Activated B cell treated with CpG ODN at 0.5 μM for 24 hours (primary cell): ENCODE results near the gene CAMK2G. TPM values are rescaled to one million over a fixed set of nuclear protein-coding genes. Genes with fewer than 3 reads are reported as not detected.

Experiments used
- ATAC-seq: fragments of 200-7000 bp; cut with Tn5 transposase; one replicate; pipeline ENCODE4 v1.10.0; 2021; ENCODE audit warnings: low read depth, mild to moderate bottlenecking, moderate library complexity
- CTCF ChIA-PET: fragments of 350-600 bp; sonication (Branson Sonifier 250); formaldehyde crosslinking; loops from one replicate; lab custom pipeline; 2021; ENCODE audit warnings: antibody characterized with exemption; lab: Charles Lee
- POLR2A ChIA-PET: fragments of 350-600 bp; sonication (Branson Sonifier 250); formaldehyde crosslinking; loops from one replicate; lab custom pipeline; 2021; ENCODE audit warnings: antibody characterized with exemption; lab: Charles Lee
- DNase-seq: peaks from one replicate; pipeline ENCODE4 v3.0.0; 2022
- H3K27ac Mint-ChIP-seq: one replicate; pipeline ENCODE4 v1.8.0; 2020; ENCODE audit warnings: mixed read lengths
- H3K27me3 Mint-ChIP-seq: one replicate; pipeline ENCODE4 v1.8.0; 2021; ENCODE audit warnings: mixed read lengths
- H3K36me3 Mint-ChIP-seq: one replicate; pipeline ENCODE4 v1.8.0; 2021; ENCODE audit warnings: low read depth, mixed read lengths
- H3K4me1 Mint-ChIP-seq: one replicate; pipeline ENCODE4 v1.8.0; 2021; ENCODE audit warnings: mixed read lengths
- H3K4me3 Mint-ChIP-seq: one replicate; pipeline ENCODE4 v1.8.0; 2020; ENCODE audit warnings: mild to moderate bottlenecking, mixed read lengths
- H3K9me3 Mint-ChIP-seq: one replicate; pipeline ENCODE4 v1.8.0; 2020; ENCODE audit warnings: mixed read lengths
- CTCF ChIP-seq: fragments of 200-600 bp; IDR thresholded peaks from one replicate; pipeline ENCODE4 v1.8.0; 2022; ENCODE audit warnings: antibody characterized with exemption, mild to moderate bottlenecking
- intact Hi-C: fragments of 100-400 bp; cut with micrococcal nuclease; formaldehyde crosslinking; loops from one replicate; pipeline ENCODE4 v1.15.1; 2024
- total RNA-seq: library from RNA; stranded (reverse); gene quantifications from 2 replicates; pipeline ENCODE4 v1.2.3, GENCODE V29; 2022

The CAMK2G gene
- total RNA-seq, 1 donor from 2014 or later: 19.9 TPM

- ATAC-seq (peak; percentile 60), DNase-seq (no peak)
- CTCF ChIA-PET: interaction anchor here (0.9 to 1.8 kb wide), 3 partner anchors 20 to 32 kb away, joined by 3 to 8 read pairs (median 3); no protein-coding TSS in a partner anchor
- Mint-ChIP-seq H3K27ac (peak overlapping the region; percentile 12), H3K36me3 (no peaks in the 10 kb centered on the region), H3K27me3 (peaks cover 38% of the 10 kb centered on the region), H3K9me3 (no peaks in the 10 kb centered on the region), H3K4me3 (peak overlapping the region; percentile 48), H3K4me1 (peaks cover 36% of the 10 kb centered on the region)
- POLR2A ChIA-PET: interaction anchor here (0.7 to 1.2 kb wide), 3 partner anchors 34 to 1208 kb away, joined by 3 read pairs; no protein-coding TSS in a partner anchor
- intact Hi-C loops: no loop called here
- TF ChIP-seq CTCF: no peak
Observed at GRCh38 chr10:73908853-73909539, 34.6 kb upstream of the CAMK2G start.

- no peaks in the 10 kb centered on the region for H3K9me3 Mint-ChIP-seq
- no peak for TF ChIP-seq CTCF
- H3K27me3 Mint-ChIP-seq: peaks cover 38% of the 10 kb centered on the region
- ChIA-PET CTCF (interaction anchor here (1.6 to 1.8 kb wide), 2 partner anchors 22 to 33 kb away, joined by 3 to 8 read pairs; no protein-coding TSS in a partner anchor), POLR2A (interaction anchor here (0.7 kb wide), 2 partner anchors 128 to 150 kb away, joined by 3 to 7 read pairs; no protein-coding TSS in a partner anchor)
- H3K36me3 Mint-ChIP-seq: no peaks in the 10 kb centered on the region
- peaks cover 36% of the 10 kb centered on the region for H3K4me1 Mint-ChIP-seq
- intact Hi-C loops: no loop called here
- H3K27ac Mint-ChIP-seq: no peak overlapping the region
- ATAC-seq (no peak), DNase-seq (no peak)
- no peak overlapping the region for H3K4me3 Mint-ChIP-seq
Observed at GRCh38 chr10:73907841-73908517, 33.6 kb upstream of the CAMK2G start.

- no peak for TF ChIP-seq CTCF
- ATAC-seq: no peak
- H3K36me3 Mint-ChIP-seq: no peaks in the 10 kb centered on the region
- DNase-seq: no peak
- intact Hi-C loops: no loop called here
- no peak overlapping the region for H3K27ac Mint-ChIP-seq
- H3K4me3 Mint-ChIP-seq: no peak overlapping the region
- ChIA-PET CTCF (interaction anchor here (0.7 kb wide), 1 partner anchor 28 kb away, joined by 3 read pairs; no protein-coding TSS in a partner anchor), POLR2A (no interaction called here)
- no peaks in the 10 kb centered on the region for H3K9me3 Mint-ChIP-seq
- H3K27me3 Mint-ChIP-seq: peaks cover 33% of the 10 kb centered on the region
- peaks cover 33% of the 10 kb centered on the region for H3K4me1 Mint-ChIP-seq
Observed at GRCh38 chr10:73906524-73907447, 32.4 kb upstream of the CAMK2G start.

DNA sequence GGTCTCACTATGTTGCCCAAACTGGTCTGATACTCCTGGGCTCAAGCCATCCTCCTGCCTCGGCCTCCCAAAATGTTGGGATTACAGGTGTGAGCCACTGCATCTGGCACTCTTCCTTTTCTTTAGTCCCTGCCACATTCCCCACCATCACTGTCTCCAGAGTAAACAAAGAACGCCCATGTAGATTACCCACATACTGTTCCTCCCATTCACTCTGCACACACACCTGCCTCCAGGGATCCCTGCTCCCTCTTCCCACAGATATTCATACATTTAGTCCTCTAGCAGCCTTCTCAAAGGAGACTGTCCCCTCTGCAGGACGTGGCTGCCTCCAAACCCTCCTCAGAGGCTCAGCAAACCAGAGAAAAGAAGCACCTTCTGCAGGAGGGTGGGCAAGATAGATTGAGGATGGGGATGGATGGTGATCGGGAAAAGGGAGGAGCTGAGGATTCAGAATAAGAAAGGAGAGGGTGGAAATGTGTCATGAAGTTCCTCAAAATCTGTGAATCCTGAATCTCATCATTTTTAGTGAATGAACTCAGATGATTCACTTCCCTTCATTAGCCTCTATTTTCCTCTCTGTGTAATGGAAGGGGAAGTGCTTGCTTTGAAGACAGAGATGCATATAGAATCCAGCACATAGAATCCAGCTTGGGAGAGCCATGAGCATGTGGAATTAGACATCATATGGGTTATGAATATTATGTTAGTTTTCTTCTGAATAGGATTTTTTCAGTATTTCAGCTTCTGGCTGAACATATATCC lies 31.1 kb upstream of the CAMK2G start:
- CTCF ChIA-PET: no interaction called here
- Mint-ChIP-seq H3K4me1 (peaks cover 24% of the 10 kb centered on the region), H3K27me3 (peaks cover 26% of the 10 kb centered on the region), H3K36me3 (no peaks in the 10 kb centered on the region), H3K9me3 (no peaks in the 10 kb centered on the region), H3K4me3 (no peak overlapping the region), H3K27ac (no peak overlapping the region)
- no peak for ATAC-seq
- no peak for TF ChIP-seq CTCF
- DNase-seq: no peak
- intact Hi-C loops: no loop called here
- POLR2A ChIA-PET: no interaction called here
